Heart left ventricle (tissue), 16 donors: ENCODE measurements around the gene PARVA. TPM values are rescaled to one million over a fixed set of nuclear protein-coding genes. Genes with fewer than 3 reads are reported as not detected.
A peak's percentile ranks its signal among the peaks of the same experiment; 100 is the strongest.

ENCODE experiments used
- ATAC-seq, 4 donors: fragments of 200-7000 bp; cut with Tn5 transposase; one replicate each; pipeline ENCODE4 v1.9.1; 2020 to 2022; ENCODE audit warnings: moderate library complexity in 4 of 4, mild to moderate bottlenecking in 3 of 4, moderate number of reproducible peaks in 1 of 4
- DNase-seq, 5 donors: peaks; one replicate each; pipeline ENCODE4 v3.0.0-alpha.2; 2020
- H3K27ac ChIP-seq, 12 donors: fragments of 200-600 bp; sonication (generic) in 4 of 12; one replicate each; pipeline versions ENCODE4 v1.5.0 to v1.8.0; 2016 to 2022; ENCODE audit warnings: mild to moderate bottlenecking in 2 of 12
- H3K27me3 ChIP-seq, 9 donors: fragments of 200-600 bp; sonication (generic) in 2 of 9; one replicate each; pipeline versions ENCODE4 v1.5.1 to v1.8.0; 2016 to 2022; ENCODE audit warnings: mild to moderate bottlenecking in 3 of 9
- H3K36me3 ChIP-seq, 9 donors: fragments of 200-600 bp; sonication (generic) in 2 of 9; one replicate each; pipeline versions ENCODE4 v1.5.0 to v1.8.0; 2018 to 2022; ENCODE audit warnings: mild to moderate bottlenecking in 2 of 9
- H3K4me1 ChIP-seq, 12 donors: fragments of 200-600 bp; sonication (generic) in 4 of 12; one replicate each; pipeline versions ENCODE4 v1.5.0 to v1.8.0; 2016 to 2022; ENCODE audit warnings: mild to moderate bottlenecking in 3 of 12
- H3K4me3 ChIP-seq, 12 donors: fragments of 200-600 bp; sonication (generic) in 4 of 12; one replicate each; pipeline versions ENCODE4 v1.5.0 to v1.8.0; 2017 to 2022; ENCODE audit warnings: mild to moderate bottlenecking in 9 of 12, moderate library complexity in 4 of 12
- H3K9me3 ChIP-seq, 12 donors: fragments of 200-600 bp; sonication (generic) in 4 of 12; one replicate each; pipeline versions ENCODE4 v1.5.0 to v1.8.0; 2016 to 2022; ENCODE audit warnings: mild to moderate bottlenecking in 1 of 12
- CTCF ChIP-seq, 12 donors: fragments of 200-600 bp; sonication (generic) in 4 of 12; IDR thresholded peaks; one replicate each; pipeline versions ENCODE4 v1.5.0 to v1.8.0; 2018 to 2022; ENCODE audit warnings: antibody characterized with exemption in 12 of 12, mild to moderate bottlenecking in 5 of 12
- POLR2A ChIP-seq, 2 donors: fragments of 450-650 bp; IDR thresholded peaks; one replicate each; pipeline ENCODE4 v1.6.1; 2017; ENCODE audit warnings: antibody characterized with exemption in 2 of 2, mild to moderate bottlenecking in 2 of 2, moderate library complexity in 2 of 2
- whole genome bisulfite sequencing, 4 donors: extraction: QIAGEN DNeasy Blood & Tissue Kit in 2 of 4; methylation state at CpG; one replicate each; pipeline versions ENCODE4 v1.1.5 to v1.1.7; 2013 to 2018; 5-methylcytosine and 5-hydroxymethylcytosine counted together
- intact Hi-C, 10 donors: fragments of 100-400 bp; cut with DNase I; formaldehyde crosslinking; loops; one replicate each; pipeline versions ENCODE4 v1.11.1 to v1.14.2; 2022
- polyA plus RNA-seq, 2 donors: library from polyadenylated mRNA; stranded (reverse); fragments of 200-250 nt; gene quantifications; one replicate each; pipeline ENCODE4 v1.2.3, GENCODE V29; 2013
- total RNA-seq, 9 donors: library from RNA; depleted of rRNA in 2 of 9; stranded (reverse); fragments of >200 nt in 2 of 9; fragmentation: NEBNext Ultra II Directional in 3 of 9; extraction: Animal tissue kit (Norgen Biotek cat#: 25700) in 3 of 9; gene quantifications; one replicate each; pipeline versions ENCODE4 v1.1.0 to v1.2.4, GENCODE V29; 2016 to 2023
- donor health status: ischemic (EF 13 %, LVEDD 7.1; RV severe dilation, severe dysfunction).
- donor health status: healthy with polysubstance abuse.
- donor health status: DM: no; HTN: yes; CAD: no.
- donor health status: DM: no; HTN: no; CAD: no.
- donor health status: ischemic (EF 25% LVEDD 6.9; RV normal size, moderate dysfunction).
- donor health status: ischemic (EF 25% LVEDD 5.7; RV mildly dilated, moderate dysfunction).
- donor health status: healthy.
- donor health status: DM: yes; HTN: yes; CAD: no.
- donor health status: ischemic (EF 35%, LVEDD 5.7; RV mildly dilated, moderate dysfunction).
- donor health status: nonischemic (EF 11% LVEDD 7.7; RV severe dilation, severe dysfunction).
- donor health status: DM: yes; HTN: yes; CAD: no.
- donor health status: PGD.
- donor health status: ischemic (EF 29% LVEDD 5.4; RV normal size, mild dysfunction).
- donor health status: nonischemic (EF 23%, LVEDD 6.1; RV moderate dilation, normal function).

The PARVA gene
- total and polyA plus RNA-seq, 11 donors, result 22.7 to 99.2 (median 65.9) TPM

GRCh38 chr11:12489246-12489772 lies 111.9 kb downstream of the PARVA start:
- no peak overlapping the region for H3K4me3 ChIP-seq
- H3K9me3 ChIP-seq, result peaks cover 0 to 21% (median 5%) of the 10 kb centered on the region in 12 donors
- H3K36me3 ChIP-seq, result peaks cover 0 to 15% (median 0%) of the 10 kb centered on the region in 9 donors
- TF ChIP-seq POLR2A (IDR thresholded peaks at IDR 0.05) (no peak), CTCF (IDR thresholded peaks at IDR 0.05) (no peak)
- H3K27me3 ChIP-seq, result no peaks in the 10 kb centered on the region
- DNase-seq, result no peak
- no peak overlapping the region for H3K27ac ChIP-seq
- intact Hi-C loops, result loop anchor here in 5 of 10 donors (2.0 to 10.0 kb wide), 5 partner anchors 55 to 399 kb away; no protein-coding TSS in a partner anchor
- ATAC-seq, result no peak
- peaks cover 0 to 8% (median 0%) of the 10 kb centered on the region in 12 donors for H3K4me1 ChIP-seq
- WGBS, 4 donors, result 93 to 100% (median 98%) methylated on average over 1 of the region's 1 CpG

GRCh38 chr11:12494699-12495098 lies 117.3 kb downstream of the PARVA start:
- DNase-seq (no peak), ATAC-seq (no peak)
- no peak for TF ChIP-seq CTCF (IDR thresholded peaks at IDR 0.05)
- TF ChIP-seq POLR2A (IDR thresholded peaks at IDR 0.05), result no peak
- H3K27ac ChIP-seq, result peak overlapping the region in 1 of 12 donors; percentile 6
- no peak overlapping the region for H3K4me3 ChIP-seq
- peaks cover 0 to 7% (median 0%) of the 10 kb centered on the region in 12 donors for H3K4me1 ChIP-seq
- H3K27me3 ChIP-seq, result no peaks in the 10 kb centered on the region
- intact Hi-C loops, result loop anchor here in 3 of 10 donors (5.0 to 10.0 kb wide), 3 partner anchors 82 to 398 kb away; no protein-coding TSS in a partner anchor
- H3K36me3 ChIP-seq, result peaks cover 0 to 41% (median 25%) of the 10 kb centered on the region in 9 donors
- H3K9me3 ChIP-seq, result peaks cover 0 to 3% (median 0%) of the 10 kb centered on the region in 12 donors

GRCh38 chr11:12496181-12497025 lies 119.0 kb downstream of the PARVA start:
- peaks cover 0 to 56% (median 32%) of the 10 kb centered on the region in 9 donors for H3K36me3 ChIP-seq

More at GRCh38 chr11:12496181-12497025, 119.0 kb downstream of the PARVA start:
- TF ChIP-seq POLR2A (IDR thresholded peaks at IDR 0.05), result no peak
- TF ChIP-seq CTCF (IDR thresholded peaks at IDR 0.05), result peak in 8 of 12 donors; percentile 6 to 44 (median 18)
- H3K27ac ChIP-seq, result no peak overlapping the region
- H3K4me1 ChIP-seq, result peaks cover 0 to 7% (median 0%) of the 10 kb centered on the region in 12 donors
- DNase-seq (no peak), ATAC-seq (peak; percentile 38 to 69 (median 52))
- no peaks in the 10 kb centered on the region for H3K27me3 ChIP-seq
- WGBS, 4 donors, result 72 to 81% (median 75%) methylated on average over 6 of the region's 6 CpGs
- H3K4me3 ChIP-seq, result no peak overlapping the region
- H3K9me3 ChIP-seq, result no peaks in the 10 kb centered on the region
- intact Hi-C loops, result loop anchor here in 3 of 10 donors (5.0 to 10.0 kb wide), 3 partner anchors 84 to 396 kb away; no protein-coding TSS in a partner anchor
